DND-41 (cell line): ENCODE results near the gene PDE4C.

Source experiments
- ATAC-seq: fragments of 200-7000 bp; cut with Tn5 transposase; 3 replicates; pipeline ENCODE4 v1.9.1; 2021; ENCODE audit warnings: low read depth; ENCODE audit not compliant: insufficient read depth
- DNase-seq: peaks from one replicate; pipeline ENCODE4 v3.0.0-alpha.2; 2020
- H2AFZ ChIP-seq: 2 replicates; pipeline ENCODE4 v1.6.0; 2012; ENCODE audit warnings: low read depth, low read length
- H3K27ac ChIP-seq: 2 replicates; pipeline ENCODE4 v1.5.1; 2012; ENCODE audit warnings: low read length, inconsistent platforms
- H3K27me3 ChIP-seq: fragments of 200-600 bp; sonication (generic); 2 replicates; pipeline ENCODE4 v1.6.0; 2012; ENCODE audit warnings: low read length, mild to moderate bottlenecking, inconsistent platforms; ENCODE audit not compliant: insufficient read depth, poor library complexity
- H3K36me3 ChIP-seq: 2 replicates; pipeline ENCODE4 v1.5.1; 2012; ENCODE audit warnings: low read length, inconsistent platforms; ENCODE audit not compliant: insufficient read depth
- H3K4me1 ChIP-seq: 2 replicates; pipeline ENCODE4 v1.5.1; 2012; ENCODE audit warnings: mild to moderate bottlenecking, low read length; ENCODE audit not compliant: insufficient read depth
- H3K4me2 ChIP-seq: 2 replicates; pipeline ENCODE4 v1.6.0; 2012; ENCODE audit warnings: mild to moderate bottlenecking, moderate library complexity, low read length, inconsistent platforms; ENCODE audit not compliant: insufficient read depth
- H3K4me3 ChIP-seq, 2 experiments: fragments of 200-600 bp in 1 of 2; shearing (Covaris generic) in 1 of 2; 2 replicates each; pipeline ENCODE4 v1.5.1; 2012 to 2016; ENCODE audit warnings: inconsistent platforms in 2 of 2, low read length in 2 of 2, mild to moderate bottlenecking in 2 of 2, low read depth in 1 of 2, moderate library complexity in 1 of 2
- H3K79me2 ChIP-seq: 2 replicates; pipeline ENCODE4 v1.6.0; 2012; ENCODE audit warnings: low read length, inconsistent platforms; ENCODE audit not compliant: insufficient read depth
- H3K9ac ChIP-seq: 2 replicates; pipeline ENCODE4 v1.6.0; 2012; ENCODE audit warnings: low read depth, mild to moderate bottlenecking, inconsistent platforms, low read length, moderate library complexity
- H3K9me3 ChIP-seq: 2 replicates; pipeline ENCODE4 v1.5.1; 2012; ENCODE audit warnings: low read length, moderate library complexity, mild to moderate bottlenecking, inconsistent platforms; ENCODE audit not compliant: insufficient read depth, severe bottlenecking
- H4K20me1 ChIP-seq: 2 replicates; pipeline ENCODE4 v1.6.0; 2012; ENCODE audit warnings: low read length; ENCODE audit not compliant: insufficient read depth
- CTCF ChIP-seq: IDR thresholded peaks from 2 replicates; pipeline ENCODE4 v1.5.1; 2012; ENCODE audit warnings: borderline replicate concordance, low read length, moderate library complexity, mild to moderate bottlenecking; ENCODE audit not compliant: poor library complexity, severe bottlenecking; ENCODE audit errors: extremely low read depth
- EZH2 ChIP-seq: IDR thresholded peaks from 3 replicates; pipeline ENCODE4 v1.6.1; 2012; ENCODE audit warnings: borderline replicate concordance, low read depth, mild to moderate bottlenecking, moderate library complexity, low read length, inconsistent platforms; ENCODE audit not compliant: severe bottlenecking

Gene PDE4C

GRCh38 chr19:18273561-18274218 is 47.5 kb upstream of the PDE4C start:
- peaks cover 9% of the 10 kb centered on the region for H3K36me3 ChIP-seq
- H3K4me1 ChIP-seq, result peaks cover 9% of the 10 kb centered on the region
- H3K9ac ChIP-seq, result no peak overlapping the region
- H3K9me3 ChIP-seq, result no peaks in the 10 kb centered on the region
- no peak overlapping the region for H3K4me3 ChIP-seq
- H3K27ac ChIP-seq, result no peak overlapping the region
- H4K20me1 ChIP-seq, result peaks cover 27% of the 10 kb centered on the region
- no peak for DNase-seq
- no peak overlapping the region for H3K4me2 ChIP-seq
- no peaks in the 10 kb centered on the region for H3K27me3 ChIP-seq
- TF ChIP-seq EZH2 (no peak), CTCF (no peak)
- peaks cover 14% of the 10 kb centered on the region for H3K79me2 ChIP-seq
- H2AFZ ChIP-seq, result no peak overlapping the region
- ATAC-seq, result no peak

DNA sequence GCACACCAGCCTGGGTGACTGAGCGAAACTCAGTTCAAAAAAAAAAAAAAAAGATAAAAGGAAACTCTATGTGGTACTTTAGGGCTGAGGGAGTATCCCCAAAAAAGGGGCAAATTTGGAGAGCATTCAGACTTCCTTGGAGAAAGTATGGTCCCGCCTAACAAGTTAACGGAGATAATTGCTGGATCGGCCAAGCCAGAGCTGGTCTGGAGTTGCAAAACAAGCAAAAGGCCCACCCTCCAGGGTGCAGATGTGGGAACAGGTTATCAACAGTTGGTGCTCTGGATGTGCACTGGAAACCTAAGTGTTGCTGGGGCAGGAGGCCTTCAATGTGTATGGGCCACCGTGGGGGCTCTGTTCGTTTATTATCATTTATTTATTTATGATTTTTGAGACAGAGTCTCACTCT is 45.2 kb upstream of the PDE4C start:
- Histone ChIP-seq H4K20me1 (peaks cover 18% of the 10 kb centered on the region), H3K4me2 (no peak overlapping the region)

GRCh38 chr19:18270326-18270725 is 44.1 kb upstream of the PDE4C start:
- no peak for ATAC-seq
- Histone ChIP-seq H3K9me3 (no peaks in the 10 kb centered on the region), H3K79me2 (no peaks in the 10 kb centered on the region), H3K4me3 (no peak overlapping the region), H3K4me1 (peaks cover 10% of the 10 kb centered on the region), H3K27me3 (no peaks in the 10 kb centered on the region), H3K27ac (no peak overlapping the region), H3K9ac (no peak overlapping the region), H3K36me3 (no peaks in the 10 kb centered on the region), H3K4me2 (no peak overlapping the region), H2AFZ (no peak overlapping the region), H4K20me1 (peaks cover 10% of the 10 kb centered on the region)
- no peak for DNase-seq
- TF ChIP-seq EZH2 (no peak), CTCF (no peak)

More for the DNA sequence above, 45.2 kb upstream of the PDE4C start:
- no peak overlapping the region for H3K27ac ChIP-seq
- ATAC-seq, result no peak
- H3K9me3 ChIP-seq, result no peaks in the 10 kb centered on the region
- H3K79me2 ChIP-seq, result no peaks in the 10 kb centered on the region; the same call in 1 of the 2 replicates
- no peaks in the 10 kb centered on the region for H3K36me3 ChIP-seq
- H3K4me1 ChIP-seq, result no peaks in the 10 kb centered on the region
- H3K27me3 ChIP-seq, result no peaks in the 10 kb centered on the region
- no peak overlapping the region for H3K9ac ChIP-seq
- H3K4me3 ChIP-seq, result no peak overlapping the region
- TF ChIP-seq EZH2, result no peak
- TF ChIP-seq CTCF, result no peak
- no peak overlapping the region for H2AFZ ChIP-seq
- DNase-seq, result no peak
